ENCODE data around the gene PDLIM4. TPM values are rescaled to one million over a fixed set of nuclear protein-coding genes. Genes with fewer than 3 reads are reported as not detected.

The PDLIM4 gene
- total RNA-seq, 4 donors from 2014 or later, result 32.4 to 90.9 (median 50.8) TPM

GRCh38 chr5:132254321-132254977, 3.0 kb upstream of the PDLIM4 start:
- Histone ChIP-seq H3K4me1 (peaks cover 0 to 41% (median 7%) of the 10 kb centered on the region in 4 donors), H3K36me3 (no peaks in the 10 kb centered on the region), H3K9me3 (no peaks in the 10 kb centered on the region), H3K27me3 (no peaks in the 10 kb centered on the region), H3K4me3 (no peak overlapping the region), H3K27ac (peak overlapping the region in 1 of 4 donors; percentile 98)
- WGBS, 2 donors, result 55 to 71% methylated on average over 6 of the region's 7 CpGs
- DNase-seq (ENCODE audit: low spot score in 2 of 2), result peak in 1 of 2 donors; percentile 32
- no peak for TF ChIP-seq EP300 (IDR thresholded peaks at IDR 0.05)
- no peak for TF ChIP-seq POLR2A (IDR thresholded peaks at IDR 0.05)
- TF ChIP-seq CTCF (IDR thresholded peaks at IDR 0.05), result no peak

GRCh38 chr5:132256086-132256782, 1.3 kb upstream of the PDLIM4 start:
- Histone ChIP-seq H3K4me3 (no peak overlapping the region), H3K36me3 (no peaks in the 10 kb centered on the region), H3K27me3 (no peaks in the 10 kb centered on the region), H3K27ac (peak overlapping the region in 3 of 4 donors; percentile 91 to 98 (median 97)), H3K9me3 (no peaks in the 10 kb centered on the region), H3K4me1 (peaks cover 0 to 59% (median 23%) of the 10 kb centered on the region in 4 donors)
- no peak for DNase-seq (ENCODE audit: low spot score in 2 of 2)
- WGBS, 2 donors, result 96 to 100% methylated on average over 4 of the region's 4 CpGs
- TF ChIP-seq CTCF (IDR thresholded peaks at IDR 0.05) (no peak), EP300 (IDR thresholded peaks at IDR 0.05) (no peak), POLR2A (IDR thresholded peaks at IDR 0.05) (no peak)

- TF ChIP-seq POLR2A (IDR thresholded peaks at IDR 0.05) (no peak), EP300 (IDR thresholded peaks at IDR 0.05) (no peak), CTCF (IDR thresholded peaks at IDR 0.05) (no peak)
- Histone ChIP-seq H3K4me3 (peak overlapping the region; percentile 63 to 86 (median 76)), H3K9me3 (no peaks in the 10 kb centered on the region), H3K27me3 (no peaks in the 10 kb centered on the region), H3K27ac (peak overlapping the region; percentile 91 to 98 (median 96)), H3K4me1 (peaks cover 0 to 64% (median 29%) of the 10 kb centered on the region in 4 donors), H3K36me3 (no peaks in the 10 kb centered on the region)
- no peak for DNase-seq (ENCODE audit: low spot score in 2 of 2)
- WGBS, 2 donors, result 87 to 95% methylated on average over 6 of the region's 6 CpGs
Observed at GRCh38 chr5:132256783-132257130, 739 bp upstream of the PDLIM4 start.

- TF ChIP-seq CTCF (IDR thresholded peaks at IDR 0.05) (no peak), POLR2A (IDR thresholded peaks at IDR 0.05) (no peak), EP300 (IDR thresholded peaks at IDR 0.05) (no peak)
- no peaks in the 10 kb centered on the region for H3K27me3 ChIP-seq
- H3K4me3 ChIP-seq, result peak overlapping the region; percentile 63 to 86 (median 76)
- peaks cover 0 to 80% (median 42%) of the 10 kb centered on the region in 4 donors for H3K4me1 ChIP-seq
- peak overlapping the region; percentile 91 to 98 (median 96) for H3K27ac ChIP-seq
- no peaks in the 10 kb centered on the region for H3K9me3 ChIP-seq
- peak in 1 of 2 donors; percentile 48 for DNase-seq (ENCODE audit: low spot score in 2 of 2)
- peaks cover 0 to 8% (median 0%) of the 10 kb centered on the region in 3 donors for H3K36me3 ChIP-seq
- WGBS, 2 donors, result 27% methylated on average over 17 to 19 of the region's 19 CpGs
Observed at GRCh38 chr5:132258102-132259068, 889 bp downstream of the PDLIM4 start.
